SH-SY5Y (cell line): ENCODE results near the gene RAB2B.

Experiments used
- GATA2 ChIP-seq: IDR thresholded peaks from 2 replicates; pipeline ENCODE4 v1.6.1; 2011; ENCODE audit warnings: mild to moderate bottlenecking, low read depth, low read length
- GATA3 ChIP-seq: IDR thresholded peaks from 2 replicates; pipeline ENCODE4 v1.6.1; 2011; ENCODE audit warnings: low read depth, mild to moderate bottlenecking, low read length, moderate library complexity

DNA sequence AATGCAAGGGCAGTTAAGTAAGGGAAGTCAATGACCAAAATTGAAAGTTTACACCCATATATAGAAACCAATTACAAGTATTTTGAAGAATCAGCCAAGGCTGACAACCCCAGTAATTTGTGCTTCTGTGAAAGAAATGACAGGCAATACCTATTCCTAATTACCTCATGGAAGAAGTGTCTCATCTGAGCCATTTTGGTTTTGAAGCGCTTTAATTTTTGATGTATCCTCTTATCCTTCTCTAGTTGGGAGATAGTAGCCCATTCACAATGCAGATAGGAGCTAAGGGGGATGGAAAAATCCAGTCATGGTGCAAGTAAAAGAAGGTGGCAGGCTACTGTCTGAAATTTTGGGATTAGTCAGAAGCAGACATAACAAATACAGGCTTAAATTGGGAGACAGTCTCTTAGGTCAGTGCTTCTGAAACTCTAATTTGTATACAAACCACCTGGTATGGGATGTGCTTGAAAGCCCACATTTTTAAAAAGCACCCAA lies 62.6 kb downstream of the RAB2B start:
- TF ChIP-seq GATA2 (no peak), GATA3 (no peak)
